Bronchial smooth muscle cell (primary cell): ENCODE data around the gene OR5K4. TPM values are rescaled to one million over a fixed set of nuclear protein-coding genes. Genes with fewer than 3 reads are reported as not detected.

Experiments
- total RNA-seq: library from RNA; depleted of rRNA; stranded (reverse); fragments of >200 nt; gene quantifications from 2 replicates; pipeline ENCODE4 v1.2.1, GENCODE V29; 2014

The OR5K4 gene, protein sequence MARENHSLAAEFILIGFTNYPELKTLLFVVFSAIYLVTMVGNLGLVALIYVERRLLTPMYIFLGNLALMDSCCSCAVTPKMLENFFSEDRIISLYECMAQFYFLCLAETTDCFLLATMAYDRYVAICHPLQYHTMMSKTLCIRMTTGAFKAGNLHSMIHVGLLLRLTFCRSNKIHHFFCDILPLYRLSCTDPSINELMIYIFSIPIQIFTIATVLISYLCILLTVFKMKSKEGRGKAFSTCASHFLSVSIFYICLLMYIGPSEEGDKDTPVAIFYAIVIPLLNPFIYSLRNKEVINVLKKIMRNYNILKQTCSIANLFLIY
- total RNA-seq: not detected in 2 replicates

DNA sequence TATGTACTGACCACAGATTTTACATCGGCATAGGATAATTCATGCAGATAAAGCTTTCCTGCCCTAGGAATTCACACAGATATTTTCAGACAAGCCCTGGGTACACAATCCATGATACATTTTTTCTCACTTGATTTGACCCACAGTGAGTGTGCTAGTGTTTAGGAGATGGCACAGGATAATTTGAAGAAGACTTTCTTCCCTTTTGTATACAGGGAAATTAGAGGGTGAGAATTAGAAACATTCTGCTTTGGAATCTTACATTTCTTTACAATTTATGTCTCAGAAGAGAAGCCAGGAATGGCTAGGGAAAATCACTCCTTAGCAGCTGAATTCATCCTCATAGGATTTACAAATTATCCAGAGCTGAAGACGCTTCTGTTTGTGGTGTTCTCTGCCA, at the start of gene OR5K4:
Gene OR5K4 (plus strand): TSS at position 301 of the 400 bp plus-strand sequence. CDS start 0 bp downstream, at position 301.

DNA sequence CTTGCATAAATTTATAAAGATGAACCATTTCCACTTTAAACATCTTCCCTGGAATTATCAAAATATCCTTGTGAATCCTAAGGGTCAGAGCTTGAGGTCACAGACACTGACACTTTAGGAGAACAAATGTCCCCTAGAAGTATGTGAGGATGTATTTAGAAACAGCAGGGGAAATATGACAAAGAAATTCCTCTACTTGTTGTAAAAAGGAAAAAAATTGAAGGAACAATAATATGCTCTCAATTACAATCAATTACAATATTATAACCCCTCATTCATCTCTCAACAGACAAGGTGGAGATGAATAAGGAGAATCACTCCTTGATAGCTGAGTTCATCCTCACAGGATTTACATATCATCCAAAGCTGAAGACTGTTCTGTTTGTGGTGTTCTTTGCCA, 36.7 kb downstream of the OR5K4 start, which contains the start of gene OR5K3:
Gene OR5K3 (plus strand): TSS at position 301 of the 400 bp plus-strand sequence. CDS start 0 bp downstream, at position 301.

Other genes with a start within 250 kb of the OR5K4 start
- not detected in 2 replicates for gene OR5H1, start 223.1 kb upstream of the OR5K4 start, total RNA-seq
- gene OR5H14, start 206.4 kb upstream of the OR5K4 start, total RNA-seq: not detected in 2 replicates
- not detected in 2 replicates for gene OR5H15, start 187.2 kb upstream of the OR5K4 start, total RNA-seq
- gene OR5H6, start 89.6 kb upstream of the OR5K4 start, total RNA-seq: not detected in 2 replicates
- not detected in 2 replicates for gene OR5H2, start 71.3 kb upstream of the OR5K4 start, total RNA-seq
- not detected in 2 replicates for gene OR5K3, start 36.8 kb downstream of the OR5K4 start, total RNA-seq
- gene OR5K1, start 109.3 kb downstream of the OR5K4 start, total RNA-seq: not detected in 2 replicates
- not detected in 2 replicates for gene OR5K2, start 143.8 kb downstream of the OR5K4 start, total RNA-seq
- gene CLDND1, start 169.0 kb downstream of the OR5K4 start, total RNA-seq: 37.8 and 50.4 TPM in 2 replicates
- gene GPR15, start 178.1 kb downstream of the OR5K4 start, total RNA-seq: not detected in 2 replicates
- gene CPOX, start 239.8 kb downstream of the OR5K4 start, total RNA-seq: 15.2 and 20.5 TPM in 2 replicates